ENCODE data around the gene GPX4. TPM values are rescaled to one million over a fixed set of nuclear protein-coding genes. Genes with fewer than 3 reads are reported as not detected.
A peak's percentile ranks its signal among the peaks of the same experiment; 100 is the strongest.
"Not testable (repeated sequence)": the region's sequence is repeated elsewhere in the genome, so short reads cannot be mapped to it uniquely, and the experiment has no call there.

Gene GPX4
- polyA plus RNA-seq, 1 donor = 152 TPM

DNA sequence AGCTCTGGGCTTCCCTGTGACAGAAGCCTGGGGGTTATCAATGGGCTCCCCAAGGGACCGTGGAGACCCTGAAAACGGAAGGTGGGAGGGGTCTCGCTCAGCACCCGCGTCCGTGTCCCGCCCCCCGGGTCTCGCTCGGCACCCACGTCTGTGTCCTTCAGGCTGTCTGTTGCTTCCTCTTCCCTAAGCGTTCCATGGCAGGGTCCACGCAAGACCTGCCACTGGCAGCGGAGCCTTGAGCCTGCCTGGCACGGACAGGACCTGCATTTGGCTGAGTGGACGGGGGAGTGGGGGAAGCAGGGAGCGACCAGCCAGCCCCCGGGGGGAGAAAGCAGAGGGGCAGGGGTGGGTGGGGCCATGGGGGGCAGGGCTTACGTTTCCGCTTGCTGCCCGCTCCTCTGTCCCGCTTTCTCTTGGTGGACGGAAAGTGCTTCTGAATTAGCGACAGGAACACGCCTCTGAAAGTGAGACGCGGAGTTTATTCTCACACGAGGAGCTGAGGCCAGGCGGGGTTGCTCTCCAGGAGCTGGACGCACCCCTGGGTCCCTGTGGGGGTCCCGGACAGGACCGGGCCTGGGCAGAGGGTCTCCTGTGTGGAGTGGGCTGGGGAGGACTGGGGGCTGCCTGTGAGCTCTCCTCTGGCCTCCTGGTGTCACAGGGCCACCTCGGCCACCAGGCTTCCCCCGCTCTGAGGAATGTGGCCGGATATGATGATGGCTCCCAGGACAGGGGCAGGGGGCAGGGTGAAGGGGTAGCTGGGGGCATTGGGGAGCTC, 12.0 kb downstream of the GPX4 start:
- DNase-seq = no peak

DNA sequence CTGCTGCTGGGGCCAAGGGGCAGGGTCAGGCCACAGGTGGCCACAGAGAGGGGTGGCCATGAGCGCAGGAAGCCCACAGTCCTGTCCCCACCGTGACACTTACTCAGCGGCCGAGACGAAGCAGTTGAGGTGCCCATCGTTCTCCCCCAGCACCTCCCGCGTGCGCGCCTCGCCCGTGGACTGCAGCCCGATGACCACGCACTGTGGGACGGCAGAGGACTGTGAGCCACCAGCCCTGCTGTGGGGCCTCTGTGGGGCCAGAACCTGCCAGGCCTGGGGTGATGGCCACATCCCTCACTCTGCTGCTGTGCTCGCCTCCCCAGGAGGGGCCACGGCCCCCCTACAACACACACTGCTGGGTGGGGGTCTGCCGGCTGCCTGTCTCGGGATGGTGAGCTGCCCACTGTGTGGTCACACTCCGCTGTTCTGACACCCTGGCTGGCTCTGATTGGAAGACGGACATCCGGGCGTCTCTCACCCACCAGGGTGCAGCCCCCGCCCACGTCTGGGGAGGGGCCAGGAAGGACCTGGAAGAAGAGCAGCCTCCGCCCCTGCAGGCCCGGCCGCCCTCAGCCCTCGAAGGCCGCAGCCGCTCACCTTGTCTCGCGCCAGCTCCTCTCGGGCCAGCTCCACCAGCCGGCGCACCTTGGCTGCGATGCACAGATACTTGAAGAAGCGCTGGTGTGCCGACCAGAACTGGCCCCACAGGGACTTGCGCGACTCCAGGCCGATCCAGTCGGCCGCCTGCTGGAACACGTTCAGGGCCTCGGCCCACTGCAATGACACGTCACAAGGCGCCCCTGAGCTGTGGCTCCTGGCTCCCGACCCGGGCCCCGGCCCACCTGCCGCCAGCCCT, 13.2 kb downstream of the GPX4 start:
- no peak for DNase-seq

DNA sequence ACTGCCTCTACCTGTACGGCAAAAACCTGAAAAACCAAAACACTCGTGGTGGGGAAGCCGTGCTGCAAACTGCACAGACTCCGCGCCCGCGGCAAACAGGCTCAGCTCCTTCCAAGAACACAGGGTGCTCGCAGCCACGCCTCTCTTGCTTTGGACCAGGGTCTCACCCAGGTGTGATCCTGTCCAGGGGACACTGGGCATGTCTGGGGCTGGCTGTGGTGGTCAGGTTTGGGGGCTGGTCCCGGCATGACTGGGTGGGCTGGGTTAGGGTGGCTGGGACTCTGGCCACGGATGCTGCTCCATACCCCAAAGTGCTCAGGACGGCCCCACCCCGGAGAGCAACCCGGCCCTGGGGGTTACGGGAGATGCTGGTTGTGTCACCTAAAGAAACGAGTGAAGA, 13.9 kb downstream of the GPX4 start:
- DNase-seq = no peak

DNA sequence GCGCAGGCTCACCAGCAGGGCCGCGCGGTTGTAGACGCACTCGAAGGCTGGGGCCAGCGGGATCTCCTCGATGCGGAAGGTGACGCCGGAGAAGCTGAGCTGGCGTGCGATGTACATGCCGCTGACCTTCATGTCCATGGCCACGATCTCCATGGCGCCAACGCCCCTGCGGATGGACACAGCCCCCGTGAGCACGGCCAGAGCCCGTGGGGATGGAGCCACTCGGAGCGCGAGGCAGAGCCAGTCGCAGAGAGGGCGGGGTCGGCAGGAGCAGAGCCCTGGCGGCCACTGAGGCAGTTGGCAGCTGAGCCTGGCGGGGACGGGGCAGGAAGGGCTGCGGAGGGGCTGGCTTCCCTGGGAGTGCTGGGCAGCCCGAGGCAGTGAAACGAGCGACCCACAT, 15.2 kb downstream of the GPX4 start:
- no peak for DNase-seq

DNA sequence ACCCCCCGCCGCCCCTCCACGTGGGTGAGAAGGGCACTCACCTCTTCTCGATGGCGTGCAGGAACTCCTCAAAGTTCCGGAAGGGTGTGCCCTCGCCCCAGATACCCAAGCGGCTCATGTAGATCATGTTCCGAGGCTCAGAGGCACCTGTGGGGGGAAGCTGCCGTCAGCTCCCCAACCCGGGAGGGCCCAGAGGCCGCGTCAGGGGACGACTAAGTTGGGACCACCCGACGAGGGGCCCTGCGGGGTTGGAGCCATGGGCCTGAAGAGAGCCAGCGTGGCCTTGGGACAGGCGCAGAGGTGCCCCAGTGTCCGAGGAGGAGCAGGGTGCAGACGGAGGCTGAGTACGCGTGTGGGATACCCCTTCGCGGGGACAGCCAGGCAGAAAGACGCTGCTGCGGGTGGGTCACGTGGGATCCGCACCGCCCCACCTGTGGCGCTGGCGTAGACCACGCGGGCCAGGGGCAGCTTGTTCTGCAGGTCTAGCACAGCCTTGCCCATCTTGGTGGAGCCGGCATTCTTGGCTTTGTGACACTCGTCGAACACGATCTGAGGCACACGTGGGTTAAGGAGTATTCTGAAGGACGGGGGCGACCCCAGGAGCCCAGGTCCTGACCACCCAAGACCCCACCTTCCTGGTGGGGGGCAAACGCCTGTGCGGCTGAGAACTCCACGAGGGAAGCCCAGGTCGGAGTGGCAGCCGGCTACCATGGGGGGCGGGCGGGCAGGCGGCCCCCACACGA, 15.9 kb downstream of the GPX4 start:
- DNase-seq = no peak

DNA sequence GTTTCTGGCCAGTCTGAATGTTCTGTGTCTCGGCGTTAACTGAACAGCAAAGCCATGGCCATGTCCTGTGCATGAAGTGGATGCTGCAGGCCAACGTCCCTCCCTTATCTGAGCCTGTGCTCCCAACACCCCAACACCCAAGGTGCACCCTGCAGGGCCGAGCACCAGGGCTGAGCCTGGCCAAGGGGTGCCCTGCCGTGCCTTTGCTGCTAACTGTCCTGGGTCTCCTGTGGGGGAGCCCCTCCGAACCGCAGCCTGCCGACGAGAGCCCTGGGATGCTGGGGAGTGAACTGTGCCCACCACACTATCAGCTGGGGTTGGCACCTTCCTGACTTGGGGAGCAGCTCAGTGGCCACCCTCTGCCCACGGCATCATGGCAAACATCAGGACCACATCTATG, 17.6 kb downstream of the GPX4 start:
- DNase-seq = no peak

DNA sequence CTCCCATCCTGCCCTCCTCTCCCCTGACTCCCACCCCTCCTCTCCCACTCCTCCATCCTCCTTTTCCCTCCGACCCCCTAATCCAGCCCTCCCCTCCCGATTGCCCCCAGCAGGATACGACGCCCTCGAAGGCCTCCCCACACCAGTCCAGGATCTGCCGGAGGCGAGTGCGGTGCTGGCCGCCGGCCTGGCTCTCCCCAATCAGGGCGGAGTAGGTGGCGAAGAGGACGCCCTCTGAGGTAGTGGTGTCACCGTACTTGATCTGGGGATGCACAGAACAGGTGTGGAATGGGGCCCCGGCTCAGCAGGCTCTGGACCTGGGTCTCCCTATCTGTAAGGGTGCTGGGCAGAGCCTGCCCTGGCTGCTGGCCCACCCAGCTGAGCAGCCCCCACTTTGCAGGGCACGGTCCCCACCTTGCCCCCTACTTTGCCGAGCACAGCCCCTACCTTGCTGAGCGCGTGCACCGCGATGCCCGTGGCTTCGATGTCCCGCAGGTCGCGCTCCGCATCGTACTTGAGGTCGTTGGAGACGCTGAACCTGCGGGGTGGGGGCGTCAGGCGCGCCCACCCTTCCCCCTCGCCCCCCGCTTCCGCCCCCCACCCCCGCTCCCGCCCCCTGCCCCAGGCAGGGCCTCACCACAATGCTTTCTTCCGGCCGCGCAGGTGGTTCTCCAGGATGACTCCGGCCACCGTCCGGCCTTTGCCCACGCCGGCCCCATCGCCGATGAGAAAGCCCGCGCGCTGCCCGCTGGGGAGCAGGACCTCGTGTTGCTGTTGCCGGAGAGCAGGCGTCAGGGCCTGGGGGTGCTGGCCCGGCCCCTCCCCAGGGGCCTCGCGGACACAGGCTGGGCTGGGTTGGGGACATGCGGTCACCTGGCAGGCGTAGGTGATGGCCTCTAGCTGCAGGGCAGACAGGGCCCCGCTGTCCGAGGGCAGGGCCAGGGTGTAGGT, 18.5 kb downstream of the GPX4 start:
- no peak for DNase-seq

DNA sequence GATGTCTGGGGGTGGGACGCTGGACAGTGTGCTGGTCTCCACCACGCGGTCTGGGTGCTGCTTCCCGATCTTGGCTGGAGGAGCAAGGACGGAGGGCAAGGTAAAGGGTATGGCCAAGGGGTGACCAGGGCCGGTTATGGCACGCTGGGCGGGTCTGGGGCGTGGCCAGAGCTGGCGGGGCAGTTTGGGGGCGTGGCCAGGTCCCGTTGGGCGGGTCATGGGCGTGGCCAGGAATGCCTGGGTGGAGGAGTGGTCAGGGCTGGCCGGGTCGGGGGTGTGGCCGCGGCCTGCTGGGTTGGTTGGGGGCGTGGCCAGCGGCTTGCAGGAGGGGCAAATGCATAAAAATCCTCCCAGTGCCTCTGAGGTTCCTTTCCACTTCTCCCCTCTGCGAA, 19.2 kb downstream of the GPX4 start:
- DNase-seq = no peak

DNA sequence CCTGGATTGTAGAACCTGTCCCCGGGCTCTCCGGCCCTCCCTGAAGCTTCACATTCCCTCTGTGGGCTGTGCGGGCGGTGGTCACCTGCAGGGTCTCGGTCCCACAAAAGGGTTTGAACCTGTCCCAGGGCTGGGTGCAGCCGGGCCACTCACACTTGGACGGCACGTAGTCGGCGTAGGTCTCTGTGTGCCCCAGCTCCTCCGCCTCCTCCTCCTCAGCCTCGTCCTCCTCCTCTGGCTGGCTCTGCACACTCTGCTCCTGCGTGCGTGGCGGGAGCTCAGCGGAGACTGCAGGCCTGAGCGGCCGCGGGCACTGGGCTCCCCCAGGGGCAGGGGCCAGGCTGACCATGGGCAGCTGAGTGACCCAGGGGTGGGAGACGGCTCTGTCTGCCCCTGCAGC, 19.6 kb downstream of the GPX4 start:
- no peak for DNase-seq

DNA sequence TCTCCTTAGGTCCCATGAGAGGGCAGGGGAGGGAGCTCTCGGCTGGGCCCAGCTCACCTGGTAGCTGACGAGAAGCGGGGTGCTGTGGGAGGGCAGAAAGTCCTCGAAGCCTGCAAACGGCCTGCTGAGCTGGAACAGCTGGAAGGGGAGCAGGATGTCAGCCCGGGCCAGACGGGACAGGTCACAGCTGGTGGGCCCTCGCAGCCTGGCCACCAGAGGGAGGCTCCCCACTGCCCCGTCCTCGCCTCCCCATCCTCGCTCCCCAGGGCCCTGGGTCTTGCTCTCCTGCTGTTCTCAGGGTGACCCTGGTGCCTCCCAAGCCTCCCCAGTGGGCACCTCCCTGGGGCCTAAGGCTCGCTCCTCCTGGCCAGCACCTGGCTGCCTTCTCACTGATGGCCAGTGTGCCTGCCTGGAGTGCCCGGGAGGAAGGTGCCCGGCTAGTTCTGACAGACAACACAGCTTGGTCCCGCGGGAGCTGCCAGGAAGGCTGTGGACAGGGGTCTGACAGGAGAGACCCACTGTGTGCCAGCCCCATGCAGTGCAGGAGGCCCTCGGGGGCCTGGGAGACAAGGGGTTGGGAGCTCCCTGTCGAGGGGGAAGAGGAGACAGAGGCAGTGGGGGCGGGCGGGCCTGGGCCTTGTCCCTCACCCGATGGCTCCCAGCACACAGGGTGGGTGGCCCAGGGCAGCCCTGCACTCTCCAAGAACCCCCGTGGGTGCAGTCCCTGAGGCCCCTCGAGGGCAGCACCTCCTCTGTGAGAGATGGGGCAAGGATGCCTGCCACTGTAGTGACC, 20.3 kb downstream of the GPX4 start:
- DNase-seq = no peak

DNA sequence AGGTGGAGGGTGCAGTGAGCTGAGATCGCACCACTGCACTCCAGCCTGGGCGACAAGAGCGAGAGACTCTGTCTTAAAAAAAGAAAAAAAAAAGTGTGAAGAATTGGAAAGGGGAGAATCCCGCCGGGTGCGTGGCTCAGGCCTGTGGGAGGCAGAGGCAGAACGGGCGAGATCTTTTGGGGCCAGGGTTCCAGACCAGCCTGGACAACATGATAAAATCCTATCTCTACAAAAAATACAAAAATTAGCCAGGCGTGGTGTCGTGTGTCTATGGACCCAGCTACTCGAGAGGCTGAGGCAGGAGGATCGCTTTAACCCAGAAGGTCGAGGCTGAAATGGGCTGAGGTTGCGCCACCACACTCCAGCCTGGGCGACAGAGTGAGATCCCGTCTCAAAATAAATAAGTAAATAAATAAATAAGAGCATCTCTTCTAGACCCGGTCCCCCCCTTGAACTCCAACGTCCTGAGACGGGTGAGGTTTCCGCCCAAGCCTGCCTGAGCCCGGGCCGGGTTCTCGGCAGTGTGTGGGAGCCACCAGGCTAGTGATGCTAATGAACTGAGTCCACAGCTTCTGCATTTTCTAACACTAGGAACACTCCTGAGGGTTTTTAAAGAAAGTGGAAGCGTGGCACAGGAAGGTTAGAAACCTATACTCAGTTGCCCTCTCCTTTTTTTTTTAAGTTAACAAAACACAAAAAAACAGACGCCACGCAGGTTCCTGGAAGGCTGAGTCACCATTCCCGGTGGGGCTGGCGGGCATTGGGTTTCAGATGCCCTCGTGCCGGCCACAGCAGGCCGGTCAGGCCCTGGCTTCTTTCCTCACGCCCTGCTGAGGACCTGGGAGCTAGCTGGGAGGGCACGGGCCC, 22.0 kb downstream of the GPX4 start:
- no peak for DNase-seq

DNA sequence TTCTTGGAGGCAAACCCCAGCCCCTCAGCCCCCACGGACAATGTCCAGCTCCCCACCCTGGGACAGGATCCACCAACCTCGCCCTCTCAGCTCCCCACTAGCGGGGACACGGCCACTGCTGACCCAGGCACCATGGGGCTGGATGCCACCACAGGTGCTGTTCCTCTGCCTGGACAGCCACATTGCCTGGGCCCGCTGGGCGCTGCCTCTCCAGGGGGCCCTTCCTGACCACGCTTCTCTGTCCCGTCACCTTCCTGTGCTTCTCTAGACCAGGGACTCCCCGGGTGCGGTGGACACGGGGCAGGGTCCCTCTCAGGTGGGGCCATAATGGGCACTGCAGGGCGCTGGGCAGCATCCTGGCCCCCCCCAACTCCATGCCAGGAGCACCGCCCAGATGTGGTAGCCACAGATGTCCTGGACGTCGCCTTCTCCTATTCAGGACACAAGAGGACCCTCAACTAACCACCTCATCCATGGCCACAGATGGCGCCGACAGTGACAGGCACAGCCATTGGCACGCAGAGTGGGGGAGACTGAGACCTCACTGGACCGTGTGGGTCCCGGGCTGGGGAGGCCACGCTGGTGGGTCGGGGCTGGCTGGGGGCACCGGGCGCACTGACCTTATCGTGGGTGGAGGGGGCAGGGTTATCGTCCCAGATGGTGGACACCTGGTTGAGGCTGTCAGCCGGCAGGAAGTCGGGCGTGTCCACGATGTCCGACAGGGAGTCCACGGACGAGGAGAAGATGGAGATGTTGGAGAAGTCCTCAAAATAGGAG, 23.4 kb downstream of the GPX4 start:
- DNase-seq = no peak

DNA sequence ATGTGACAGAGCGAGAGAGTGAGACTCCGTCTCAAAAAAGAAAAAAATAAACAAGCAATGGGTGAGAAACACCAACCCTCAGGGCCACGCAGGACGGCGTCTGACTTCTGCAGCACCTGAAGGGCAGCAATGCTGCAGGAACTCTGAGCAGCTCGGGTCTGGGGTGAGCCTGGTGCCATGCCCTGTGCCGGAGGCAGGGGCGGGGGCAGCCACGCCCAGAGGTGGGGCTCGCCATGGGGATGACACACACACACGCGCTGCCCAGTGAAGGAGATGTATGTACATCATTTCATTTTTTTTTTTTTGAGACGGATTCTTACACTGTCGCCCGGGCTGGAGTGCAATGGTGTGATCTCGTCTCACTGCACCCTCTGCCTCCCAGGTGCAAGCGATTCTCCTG, 24.3 kb downstream of the GPX4 start:
- no peak for DNase-seq

DNA sequence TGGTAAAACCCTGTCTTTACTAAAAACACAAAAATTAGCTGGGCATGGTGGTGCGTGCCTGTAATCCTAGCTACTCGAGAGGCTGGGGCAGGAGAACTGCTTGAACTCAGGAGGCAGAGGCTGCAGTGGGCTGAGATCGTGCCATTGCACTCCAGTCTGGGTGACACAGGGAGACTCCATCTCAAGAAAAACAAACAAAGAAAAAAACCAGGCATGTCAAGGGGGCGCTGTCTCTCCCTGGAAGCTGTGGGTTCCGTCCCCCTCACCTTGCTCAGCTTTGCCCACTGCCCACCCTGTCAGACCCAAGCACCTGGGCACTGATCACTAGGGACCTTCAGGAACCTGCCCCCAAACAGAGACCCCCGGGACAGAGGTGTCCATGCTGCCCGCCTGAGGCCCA, 25.3 kb downstream of the GPX4 start:
- DNase-seq = not testable (repeated sequence)

DNA sequence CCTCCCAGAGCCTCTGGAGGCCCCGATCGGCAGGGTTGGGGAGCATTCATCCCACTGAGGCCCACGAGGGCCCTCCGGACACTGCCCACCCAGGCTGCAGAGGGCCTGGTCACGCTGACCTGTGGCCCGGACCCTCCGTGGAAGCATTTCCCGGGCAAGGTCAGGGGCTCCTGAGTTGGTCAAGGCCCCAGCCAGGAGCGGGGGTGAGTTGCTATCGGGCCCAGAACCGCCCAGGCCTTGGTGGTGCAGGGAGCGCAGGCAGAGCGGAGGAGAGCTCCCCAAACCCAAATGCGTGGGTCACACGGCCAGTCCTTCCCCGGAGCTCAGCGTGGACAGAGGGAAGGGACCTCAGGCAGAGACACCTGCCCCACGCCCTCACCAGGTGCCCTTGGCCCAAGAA, 25.7 kb downstream of the GPX4 start:
- no peak for DNase-seq

DNA sequence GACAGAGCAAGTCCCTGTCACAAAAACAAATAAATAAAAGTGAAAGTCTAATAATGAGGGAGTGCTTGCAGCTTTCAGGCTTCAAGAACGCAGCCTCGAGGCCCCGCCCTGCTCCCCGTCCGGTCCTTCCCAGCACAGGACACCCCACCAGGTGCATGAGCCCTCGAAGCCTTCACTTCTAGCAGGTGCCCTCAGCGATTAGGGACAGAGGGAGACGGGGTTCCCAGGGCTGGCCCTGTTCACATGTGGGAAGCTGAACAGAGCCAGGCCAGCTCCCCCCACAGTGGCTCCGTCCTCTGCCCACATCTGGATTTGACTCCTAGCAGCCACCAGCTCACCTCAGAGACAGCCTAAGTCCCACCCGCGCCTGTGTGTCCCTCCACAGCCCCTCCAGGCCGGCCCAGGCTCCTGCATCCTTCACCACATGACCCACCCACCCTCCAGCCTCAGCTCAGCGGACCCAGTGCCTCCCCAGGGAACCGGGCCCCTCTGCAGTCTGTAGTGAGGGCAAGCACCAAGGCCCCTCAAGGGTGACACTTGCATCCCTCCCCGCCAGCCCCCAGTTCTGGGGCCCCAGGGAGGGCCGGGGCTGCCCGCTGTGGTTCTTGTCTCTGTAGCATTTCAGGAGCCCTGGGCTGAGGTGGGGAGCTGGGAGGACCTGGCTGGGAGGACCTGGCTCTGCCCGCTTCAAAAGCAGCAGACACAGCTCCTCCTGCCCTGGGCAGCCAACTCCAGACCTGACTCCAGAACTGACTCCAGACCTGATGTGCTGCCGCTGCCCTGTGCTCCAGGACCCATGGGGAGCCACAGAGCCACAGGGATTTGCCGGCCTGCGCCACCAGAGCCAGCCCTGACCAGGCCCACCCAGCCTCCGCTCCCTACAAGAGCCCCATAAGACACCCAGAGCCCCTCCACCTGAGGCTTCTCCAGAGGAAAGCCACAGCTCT, 27.2 kb downstream of the GPX4 start:
- no peak for DNase-seq

DNA sequence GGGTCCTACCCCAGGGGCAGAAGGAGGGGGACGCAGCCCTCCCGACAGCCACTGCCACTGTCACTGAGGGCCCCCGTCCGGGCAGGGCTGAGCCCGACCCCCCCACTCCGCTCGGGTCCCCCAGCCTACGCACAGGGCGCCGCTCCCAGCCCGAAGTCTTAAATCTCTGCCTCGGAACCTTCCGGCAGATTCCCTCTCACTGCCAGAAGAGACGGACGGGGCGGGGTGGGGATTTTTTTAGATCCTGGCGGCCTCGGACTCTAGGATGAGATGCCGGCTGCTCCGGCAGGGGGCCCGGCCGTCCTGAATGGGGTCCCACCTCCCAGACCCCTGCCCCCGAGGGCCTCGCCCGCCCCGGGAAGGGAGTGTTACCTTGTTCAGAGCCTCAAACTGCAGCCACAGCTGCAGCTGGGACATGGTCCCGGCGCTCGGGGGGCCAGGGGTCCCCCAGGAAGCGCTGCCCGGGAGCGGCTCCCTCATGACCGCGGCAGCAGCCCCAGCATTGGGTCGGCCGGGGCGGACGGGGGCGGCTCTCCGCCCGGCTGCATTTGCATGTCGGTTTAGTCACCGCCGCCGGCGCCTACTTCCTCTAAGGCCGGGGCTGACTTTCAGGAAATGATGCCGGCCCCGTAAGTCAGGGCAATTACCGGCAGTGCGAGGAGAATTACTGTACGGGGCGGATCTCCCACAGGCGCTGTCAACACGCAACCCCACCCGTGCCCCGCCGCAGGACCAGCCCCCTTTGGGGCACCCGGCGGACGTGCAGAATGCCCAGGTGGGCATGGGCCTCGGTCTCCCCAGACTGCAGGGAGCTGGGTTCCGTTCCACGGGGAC, 28.1 kb downstream of the GPX4 start:
- DNase-seq = peak; percentile 77

All from hindlimb muscle (tissue), 1 donor.